Body of pancreas (tissue), 4 donors: ENCODE data around the gene NELFE. TPM values are rescaled to one million over a fixed set of nuclear protein-coding genes. Genes with fewer than 3 reads are reported as not detected.

Source experiments
- ATAC-seq: fragments of 150-250 bp; one replicate; pipeline ENCODE4 v1.9.1; 2016
- DNase-seq, 4 donors: peaks; one replicate each; pipeline ENCODE4 v3.0.0-alpha.2; 2019
- H3K27ac ChIP-seq, 4 donors: fragments of 200-600 bp; sonication (generic); 1 replicate in 3 of 4; 2 replicates in 1 of 4; pipeline versions ENCODE4 v1.5.1 to v1.6.1; 2016 to 2019; ENCODE audit warnings: mild to moderate bottlenecking in 1 of 4, mixed read lengths in 1 of 4, moderate library complexity in 1 of 4
- H3K27me3 ChIP-seq, 2 donors: fragments of 200-600 bp; sonication (generic); one replicate each; pipeline ENCODE4 v1.6.0; 2016; ENCODE audit warnings: mild to moderate bottlenecking in 1 of 2
- H3K36me3 ChIP-seq, 2 donors: fragments of 200-600 bp; sonication (generic); replicated peaks in 1 of 2; 2 replicates each; pipeline ENCODE4 v1.5.1; 2016; ENCODE audit warnings: low read depth in 2 of 2; ENCODE audit not compliant: insufficient read depth in 1 of 2
- H3K4me1 ChIP-seq: fragments of 200-600 bp; sonication (generic); one replicate; pipeline ENCODE4 v1.6.0; 2016
- H3K4me3 ChIP-seq, 2 donors: fragments of 200-600 bp; sonication (generic); 1 replicate in 1 of 2; 2 replicates in 1 of 2; pipeline ENCODE4 v1.5.1; 2016 to 2019
- H3K9me3 ChIP-seq, 3 donors: fragments of 200-600 bp; sonication (generic); 1 replicate in 2 of 3; 2 replicates in 1 of 3; pipeline ENCODE4 v1.5.1; 2016
- POLR2A ChIP-seq, 3 donors: fragments of 450-650 bp; IDR thresholded peaks; one replicate each; pipeline ENCODE4 v1.6.1; 2016; ENCODE audit warnings: antibody characterized with exemption in 3 of 3, mild to moderate bottlenecking in 2 of 3
- WGBS, 2 donors: methylation state at CpG; one replicate each; pipeline ENCODE4 v1.1.5; 2017; 5-methylcytosine and 5-hydroxymethylcytosine counted together
- intact Hi-C: fragments of 100-400 bp; cut with DNase I; formaldehyde crosslinking; loops from one replicate; pipeline ENCODE4 v1.15.1; 2023
- microRNA counts, 2 donors: library from miRNA; unstranded; fragments of <30 nt; microRNA quantifications; one replicate each; lab custom pipeline; 2017
- microRNA-seq, 2 donors: library from miRNA; unstranded; fragments of <30 nt; microRNA quantifications; one replicate each; pipeline ENCODE4, GENCODE V29; 2016; ENCODE audit warnings: borderline number of aligned reads in 2 of 2, borderline replicate concordance in 2 of 2
- small RNA-seq: library from RNA; depleted of rRNA; stranded (forward); fragments of <200 nt; gene quantifications from one replicate; pipeline ENCODE3, GENCODE V24; 2016
- total RNA-seq, 2 donors: library from RNA; depleted of rRNA; stranded (reverse); fragments of >200 nt; gene quantifications; one replicate each; pipeline ENCODE4 v1.1.0, GENCODE V29; 2016
- TF ChIP-seq, protein P1 (sequence below), 7 experiments: fragments of 450-650 bp in 4 of 7; fragments of 200-600 bp in 3 of 7; sonication (generic) in 3 of 7; IDR thresholded peaks; one replicate each; pipeline ENCODE4 v1.5.1; 2016 to 2019; ENCODE audit warnings: antibody characterized with exemption in 7 of 7

NELFE gene
- total RNA-seq, 2 donors from 2014 or later, result 38.9 to 39.9 TPM

- WGBS, 2 donors, result 30 to 34% methylated on average over 4 of the region's 4 CpGs
- no peak for TF ChIP-seq POLR2A (IDR thresholded peaks at IDR 0.05)
- TF ChIP-seq, protein P1, sequence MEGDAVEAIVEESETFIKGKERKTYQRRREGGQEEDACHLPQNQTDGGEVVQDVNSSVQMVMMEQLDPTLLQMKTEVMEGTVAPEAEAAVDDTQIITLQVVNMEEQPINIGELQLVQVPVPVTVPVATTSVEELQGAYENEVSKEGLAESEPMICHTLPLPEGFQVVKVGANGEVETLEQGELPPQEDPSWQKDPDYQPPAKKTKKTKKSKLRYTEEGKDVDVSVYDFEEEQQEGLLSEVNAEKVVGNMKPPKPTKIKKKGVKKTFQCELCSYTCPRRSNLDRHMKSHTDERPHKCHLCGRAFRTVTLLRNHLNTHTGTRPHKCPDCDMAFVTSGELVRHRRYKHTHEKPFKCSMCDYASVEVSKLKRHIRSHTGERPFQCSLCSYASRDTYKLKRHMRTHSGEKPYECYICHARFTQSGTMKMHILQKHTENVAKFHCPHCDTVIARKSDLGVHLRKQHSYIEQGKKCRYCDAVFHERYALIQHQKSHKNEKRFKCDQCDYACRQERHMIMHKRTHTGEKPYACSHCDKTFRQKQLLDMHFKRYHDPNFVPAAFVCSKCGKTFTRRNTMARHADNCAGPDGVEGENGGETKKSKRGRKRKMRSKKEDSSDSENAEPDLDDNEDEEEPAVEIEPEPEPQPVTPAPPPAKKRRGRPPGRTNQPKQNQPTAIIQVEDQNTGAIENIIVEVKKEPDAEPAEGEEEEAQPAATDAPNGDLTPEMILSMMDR (IDR thresholded peaks at IDR 0.05), result no peak
- no peak for DNase-seq
These were observed 52.6 kb downstream of the NELFE start for GRCh38 chr6:31906122-31906521.

GRCh38 chr6:31905041-31905440 is 53.7 kb downstream of the NELFE start:
- WGBS, 2 donors, result 75 to 100% methylated on average over 1 of the region's 1 CpG
- ATAC-seq (no peak), DNase-seq (no peak)
- Histone ChIP-seq H3K27ac (no peak overlapping the region), H3K36me3 (no peaks in the 10 kb centered on the region), H3K4me1 (peaks cover 21% of the 10 kb centered on the region), H3K27me3 (no peaks in the 10 kb centered on the region), H3K9me3 (no peaks in the 10 kb centered on the region), H3K4me3 (no peak overlapping the region)
- TF ChIP-seq POLR2A (IDR thresholded peaks at IDR 0.05), result no peak
- TF ChIP-seq, protein P1 (IDR thresholded peaks at IDR 0.05), result no peak
- intact Hi-C loops, result no loop called here

More at GRCh38 chr6:31906122-31906521, 52.6 kb downstream of the NELFE start:
- Histone ChIP-seq H3K36me3 (no peaks in the 10 kb centered on the region), H3K4me1 (peaks cover 13% of the 10 kb centered on the region), H3K9me3 (no peaks in the 10 kb centered on the region), H3K27ac (no peak overlapping the region), H3K4me3 (no peak overlapping the region), H3K27me3 (no peaks in the 10 kb centered on the region)
- ATAC-seq, result no peak
- intact Hi-C loops, result no loop called here

DNA sequence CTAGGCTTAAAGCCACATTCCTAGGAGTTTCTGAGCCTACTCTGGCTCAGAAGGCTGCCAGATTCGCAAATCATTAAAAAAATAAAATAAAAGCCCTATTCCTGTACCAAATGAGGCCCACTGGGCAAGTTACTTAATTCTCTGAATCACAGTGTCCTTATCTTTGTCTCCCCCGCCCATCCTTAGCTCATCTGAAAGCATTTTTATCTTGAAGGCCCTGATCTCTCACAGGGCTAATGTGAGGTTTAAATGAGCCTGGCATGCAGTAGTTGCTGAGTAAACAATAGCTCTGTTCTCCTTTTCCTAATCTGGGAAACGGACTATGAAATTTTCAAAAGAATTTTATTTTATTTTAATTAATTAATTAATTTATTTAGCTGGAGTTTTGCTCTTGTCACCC is 54.8 kb downstream of the NELFE start:
- ATAC-seq (no peak), DNase-seq (no peak)
- intact Hi-C loops, result no loop called here
- no peak overlapping the region for H3K4me3 ChIP-seq
- H3K27me3 ChIP-seq, result no peaks in the 10 kb centered on the region
- H3K36me3 ChIP-seq, result no peaks in the 10 kb centered on the region
- H3K27ac ChIP-seq, result no peak overlapping the region
- no peaks in the 10 kb centered on the region for H3K9me3 ChIP-seq
- peaks cover 29% of the 10 kb centered on the region for H3K4me1 ChIP-seq
- TF ChIP-seq, protein P1 (IDR thresholded peaks at IDR 0.05), result no peak
- TF ChIP-seq POLR2A (IDR thresholded peaks at IDR 0.05), result no peak
- 64 to 68% methylated on average over 3 of the region's 3 CpGs for WGBS, 2 donors

MicroRNAs encoded within 50 kb of the gene (microRNA counts, 767-probe panel; counts per million panel counts)
- 0 to 736 counts per million in 2 donors for microRNA hsa-miR-1236 (lab: Ali Mortazavi, UCI)

Small RNA genes lying within 50 kb of the gene (microRNA-seq; reads per million reads assigned to microRNA genes)
- gene MIR1236, result 0 reads per million in 2 donors

Small RNA genes lying within 50 kb of the gene (small RNA-seq; reads per million reads assigned to genes)
- gene AL645922.1, result not detected

Other genes with a start within 250 kb of the NELFE start
- gene LY6G6D, start 243.6 kb downstream of the NELFE start, total RNA-seq, result not detected
- gene LY6G6C, start 237.2 kb downstream of the NELFE start, total RNA-seq, result not detected
- not detected for gene MPIG6B, start 235.6 kb downstream of the NELFE start, total RNA-seq
- gene DDAH2, start 229.7 kb downstream of the NELFE start, total RNA-seq, result 10 to 100 TPM; 23.6 to 40.5 TPM
- gene CLIC1, start 222.4 kb downstream of the NELFE start, total RNA-seq, result 10 to 100 TPM; 68.9 to 92.9 TPM
- gene MSH5, start 219.0 kb downstream of the NELFE start, total RNA-seq, result 10 to 100 TPM in 1 of 2 donors, 1 to 10 TPM in 1; 6.7 to 12.9 TPM
- gene SAPCD1, start 196.3 kb downstream of the NELFE start, total RNA-seq, result 1 to 10 TPM; 2.0 to 2.6 TPM
- gene VWA7, start 181.6 kb downstream of the NELFE start, total RNA-seq, result 1 to 10 TPM; 4.2 to 6.3 TPM
- gene VARS1, start 163.2 kb downstream of the NELFE start, total RNA-seq, result 10 to 100 TPM; 39.2 to 67.6 TPM
- 10 to 100 TPM; 21.0 to 22.4 TPM for gene LSM2, start 152.0 kb downstream of the NELFE start, total RNA-seq
- gene HSPA1L, start 143.7 kb downstream of the NELFE start, total RNA-seq, result 1 to 10 TPM in 1 of 2 donors, under 1 TPM in 1; 0.33 to 1.0 TPM
- 10 to 100 TPM; 70.9 to 92.1 TPM for gene HSPA1A, start 143.4 kb downstream of the NELFE start, total RNA-seq
- gene HSPA1B, start 131.2 kb downstream of the NELFE start, total RNA-seq, result 100 to 1,000 TPM in 1 of 2 donors, 10 to 100 TPM in 1; 87.0 to 131 TPM
- gene NEU1, start 96.2 kb downstream of the NELFE start, total RNA-seq, result 10 to 100 TPM; 29.3 to 30.6 TPM
- 10 to 100 TPM in 1 of 2 donors, 1 to 10 TPM in 1; 7.3 to 19.2 TPM for gene SLC44A4, start 80.0 kb downstream of the NELFE start, total RNA-seq
- 10 to 100 TPM; 35.8 to 87.7 TPM for gene EHMT2, start 61.3 kb downstream of the NELFE start, total RNA-seq
- 1 to 10 TPM in 1 of 2 donors, not detected in 1; 2.1 TPM for gene ZBTB12, start 56.9 kb downstream of the NELFE start, total RNA-seq
- gene C2, start 31.3 kb downstream of the NELFE start, total RNA-seq, result 1 to 10 TPM; 1.3 TPM
- gene CFB, start 12.9 kb downstream of the NELFE start, total RNA-seq, result 10 to 100 TPM; 21.0 to 33.9 TPM
- gene SKIC2, start 204 bp upstream of the NELFE start, total RNA-seq, result 10 to 100 TPM; 30.9 to 52.1 TPM
- 10 to 100 TPM; 16.9 to 26.0 TPM for gene DXO, start 13.2 kb upstream of the NELFE start, total RNA-seq
- 10 to 100 TPM; 60.3 to 65.9 TPM for gene C4A, start 23.1 kb upstream of the NELFE start, total RNA-seq
- gene C4B, start 55.8 kb upstream of the NELFE start, total RNA-seq, result 10 to 100 TPM; 57.7 to 77.3 TPM
- under 1 TPM in 1 of 2 donors, not detected in 1; 0.52 TPM for gene CYP21A2, start 79.4 kb upstream of the NELFE start, total RNA-seq
- 10 to 100 TPM; 24.9 to 36.6 TPM for gene TNXB, start 150.4 kb upstream of the NELFE start, total RNA-seq
- 10 to 100 TPM; 26.5 to 32.3 TPM for gene ATF6B, start 169.3 kb upstream of the NELFE start, total RNA-seq
- 1 to 10 TPM; 1.0 to 1.6 TPM for gene FKBPL, start 171.3 kb upstream of the NELFE start, total RNA-seq
- gene PRRT1, start 193.0 kb upstream of the NELFE start, total RNA-seq, result not detected
- 1 to 10 TPM; 3.6 to 9.9 TPM for gene PPT2, start 195.2 kb upstream of the NELFE start, total RNA-seq
- 1 to 10 TPM; 5.7 to 6.9 TPM for gene EGFL8, start 205.6 kb upstream of the NELFE start, total RNA-seq
- 10 to 100 TPM; 13.2 to 16.1 TPM for gene AGPAT1, start 217.1 kb upstream of the NELFE start, total RNA-seq
- gene RNF5, start 219.4 kb upstream of the NELFE start, total RNA-seq, result 10 to 100 TPM; 34.0 to 62.0 TPM
- gene AGER, start 225.3 kb upstream of the NELFE start, total RNA-seq, result 1 to 10 TPM; 3.0 to 4.9 TPM
- gene PBX2, start 231.2 kb upstream of the NELFE start, total RNA-seq, result 10 to 100 TPM; 28.8 to 31.3 TPM
- 1 to 10 TPM; 1.3 to 6.0 TPM for gene GPSM3, start 233.7 kb upstream of the NELFE start, total RNA-seq